HFF-Myc (cell line): ENCODE measurements around the gene LAMC2.

Experiments
- DNase-seq: peaks from one replicate; pipeline ENCODE4 v3.0.0-alpha.2; 2011; ENCODE audit warnings: low read depth; ENCODE audit errors: extremely low read depth
- H3K4me3 ChIP-seq: replicated peaks from 2 replicates; pipeline ENCODE4 v1.5.1; 2011; ENCODE audit warnings: low read depth, mild to moderate bottlenecking, control low read depth, low read length
- TF ChIP-seq, protein P1 (sequence below): IDR thresholded peaks from 2 replicates; pipeline ENCODE4 v1.5.1; 2012; ENCODE audit warnings: mild to moderate bottlenecking, low read depth, low read length, control low read depth; ENCODE audit errors: missing control alignments

The LAMC2 gene

DNA sequence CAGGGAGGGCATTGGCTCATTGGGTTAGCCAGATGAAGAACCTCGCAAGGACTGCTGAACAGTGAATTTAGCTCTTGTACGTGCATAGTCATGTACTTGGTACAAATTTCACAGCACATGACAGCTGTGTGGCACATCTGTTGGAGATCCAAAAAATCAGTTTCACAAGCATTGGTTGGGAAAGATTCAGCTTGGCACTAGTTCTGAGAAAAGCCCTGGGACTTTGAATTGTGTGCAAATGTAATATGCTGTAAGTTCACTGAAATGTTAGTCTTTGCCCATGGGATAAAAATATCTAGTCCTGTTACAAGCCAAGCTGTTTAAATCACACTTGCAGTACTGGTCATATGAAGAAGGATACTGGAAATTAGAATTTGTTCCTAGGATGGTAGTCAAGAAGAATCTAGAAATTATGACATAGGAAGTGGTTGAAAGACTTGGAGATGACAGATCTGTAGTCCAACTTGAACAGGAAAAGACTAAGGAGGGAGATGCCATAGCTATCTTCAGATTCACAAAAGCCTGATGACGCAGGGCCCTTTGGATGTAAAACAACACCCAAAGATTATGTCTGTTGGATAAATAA is 19.2 kb downstream of the LAMC2 start:
- TF ChIP-seq, protein P1, sequence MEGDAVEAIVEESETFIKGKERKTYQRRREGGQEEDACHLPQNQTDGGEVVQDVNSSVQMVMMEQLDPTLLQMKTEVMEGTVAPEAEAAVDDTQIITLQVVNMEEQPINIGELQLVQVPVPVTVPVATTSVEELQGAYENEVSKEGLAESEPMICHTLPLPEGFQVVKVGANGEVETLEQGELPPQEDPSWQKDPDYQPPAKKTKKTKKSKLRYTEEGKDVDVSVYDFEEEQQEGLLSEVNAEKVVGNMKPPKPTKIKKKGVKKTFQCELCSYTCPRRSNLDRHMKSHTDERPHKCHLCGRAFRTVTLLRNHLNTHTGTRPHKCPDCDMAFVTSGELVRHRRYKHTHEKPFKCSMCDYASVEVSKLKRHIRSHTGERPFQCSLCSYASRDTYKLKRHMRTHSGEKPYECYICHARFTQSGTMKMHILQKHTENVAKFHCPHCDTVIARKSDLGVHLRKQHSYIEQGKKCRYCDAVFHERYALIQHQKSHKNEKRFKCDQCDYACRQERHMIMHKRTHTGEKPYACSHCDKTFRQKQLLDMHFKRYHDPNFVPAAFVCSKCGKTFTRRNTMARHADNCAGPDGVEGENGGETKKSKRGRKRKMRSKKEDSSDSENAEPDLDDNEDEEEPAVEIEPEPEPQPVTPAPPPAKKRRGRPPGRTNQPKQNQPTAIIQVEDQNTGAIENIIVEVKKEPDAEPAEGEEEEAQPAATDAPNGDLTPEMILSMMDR: no peak
- DNase-seq: no peak
- no peak overlapping the region for H3K4me3 ChIP-seq

DNA sequence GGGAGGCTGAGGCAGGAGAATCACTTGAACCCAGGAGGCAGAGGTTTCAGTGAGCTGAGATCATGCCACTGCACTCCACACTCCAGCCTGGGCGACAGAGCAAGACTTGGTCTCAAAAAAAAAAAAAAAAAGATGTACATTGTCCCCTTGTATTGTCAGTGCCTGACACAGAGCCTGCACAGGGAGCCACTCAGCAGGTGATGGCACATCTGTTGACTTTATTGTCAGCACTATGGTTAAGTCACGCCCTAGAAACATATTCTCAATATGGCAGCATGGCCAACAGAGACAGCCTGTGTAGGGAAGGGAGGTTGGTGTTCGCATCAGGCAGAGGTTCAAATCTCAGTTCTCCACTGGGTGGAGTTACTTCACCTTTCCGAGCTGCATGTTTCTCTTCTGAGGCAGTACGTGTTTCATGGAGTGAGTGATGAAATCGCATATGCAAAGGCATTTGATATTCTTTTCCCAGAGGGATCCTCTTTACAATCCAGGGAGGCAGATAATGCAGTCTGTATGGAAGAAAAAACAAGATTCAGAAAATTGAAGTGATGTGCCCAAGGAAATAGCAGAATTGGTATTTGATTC is 20.6 kb downstream of the LAMC2 start:
- TF ChIP-seq, protein P1: no peak
- no peak for DNase-seq
- H3K4me3 ChIP-seq: no peak overlapping the region

DNA sequence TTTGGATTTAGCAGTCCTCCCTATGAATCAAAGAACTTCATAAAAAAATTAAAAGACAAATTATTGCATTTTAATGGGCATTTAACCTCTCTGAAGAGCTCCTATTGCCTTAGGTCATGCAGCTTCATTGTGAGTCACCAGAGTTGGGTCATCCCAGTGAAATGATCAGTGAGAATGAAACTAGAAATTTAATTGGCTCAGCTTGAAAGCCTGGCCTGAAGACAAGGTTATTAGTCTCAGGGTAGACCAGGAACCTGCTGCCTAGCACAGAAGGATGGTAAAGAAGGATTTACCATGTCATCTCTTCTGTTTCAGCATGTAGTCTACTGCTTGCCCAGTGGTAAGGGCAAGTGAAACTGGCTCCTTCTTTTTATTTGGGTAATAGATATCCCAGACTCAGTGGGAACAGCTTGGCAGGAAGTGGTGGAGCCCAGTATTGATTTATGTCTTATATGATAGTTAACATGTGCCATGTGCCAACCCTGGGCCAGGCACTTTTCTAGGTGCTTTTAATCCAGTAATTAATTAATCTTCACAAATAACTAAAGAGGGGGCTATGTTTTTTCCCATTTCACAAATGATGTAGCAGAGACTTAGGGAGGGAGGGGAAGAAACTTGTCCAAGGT is 23.6 kb downstream of the LAMC2 start:
- H3K4me3 ChIP-seq: no peak overlapping the region
- TF ChIP-seq, protein P1: no peak
- DNase-seq: peak; percentile 62

- H3K4me3 ChIP-seq: no peak overlapping the region
- TF ChIP-seq, protein P1: no peak
- no peak for DNase-seq
Observed at GRCh38 chr1:183210681-183211080, 24.6 kb downstream of the LAMC2 start.

DNA sequence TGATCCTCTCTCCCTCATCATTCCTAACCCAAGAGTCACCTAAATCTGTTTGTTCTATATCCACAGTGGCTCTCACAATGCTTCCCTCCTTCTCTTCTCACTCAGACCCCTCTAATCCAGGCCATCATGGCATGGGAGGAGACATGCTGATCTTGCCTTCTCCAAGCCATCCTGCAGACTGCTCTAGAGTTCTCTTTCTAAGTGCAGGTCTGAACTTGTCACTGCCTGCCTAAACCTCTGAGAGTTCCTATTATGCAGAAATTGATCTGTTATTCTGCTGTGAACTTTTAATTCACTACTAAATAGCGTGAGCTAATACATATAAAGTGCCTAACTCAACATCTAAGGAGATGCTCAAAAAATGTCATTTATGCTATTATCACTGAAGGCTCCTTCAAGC is 26.8 kb downstream of the LAMC2 start:
- no peak overlapping the region for H3K4me3 ChIP-seq
- DNase-seq: no peak
- TF ChIP-seq, protein P1: no peak

DNA sequence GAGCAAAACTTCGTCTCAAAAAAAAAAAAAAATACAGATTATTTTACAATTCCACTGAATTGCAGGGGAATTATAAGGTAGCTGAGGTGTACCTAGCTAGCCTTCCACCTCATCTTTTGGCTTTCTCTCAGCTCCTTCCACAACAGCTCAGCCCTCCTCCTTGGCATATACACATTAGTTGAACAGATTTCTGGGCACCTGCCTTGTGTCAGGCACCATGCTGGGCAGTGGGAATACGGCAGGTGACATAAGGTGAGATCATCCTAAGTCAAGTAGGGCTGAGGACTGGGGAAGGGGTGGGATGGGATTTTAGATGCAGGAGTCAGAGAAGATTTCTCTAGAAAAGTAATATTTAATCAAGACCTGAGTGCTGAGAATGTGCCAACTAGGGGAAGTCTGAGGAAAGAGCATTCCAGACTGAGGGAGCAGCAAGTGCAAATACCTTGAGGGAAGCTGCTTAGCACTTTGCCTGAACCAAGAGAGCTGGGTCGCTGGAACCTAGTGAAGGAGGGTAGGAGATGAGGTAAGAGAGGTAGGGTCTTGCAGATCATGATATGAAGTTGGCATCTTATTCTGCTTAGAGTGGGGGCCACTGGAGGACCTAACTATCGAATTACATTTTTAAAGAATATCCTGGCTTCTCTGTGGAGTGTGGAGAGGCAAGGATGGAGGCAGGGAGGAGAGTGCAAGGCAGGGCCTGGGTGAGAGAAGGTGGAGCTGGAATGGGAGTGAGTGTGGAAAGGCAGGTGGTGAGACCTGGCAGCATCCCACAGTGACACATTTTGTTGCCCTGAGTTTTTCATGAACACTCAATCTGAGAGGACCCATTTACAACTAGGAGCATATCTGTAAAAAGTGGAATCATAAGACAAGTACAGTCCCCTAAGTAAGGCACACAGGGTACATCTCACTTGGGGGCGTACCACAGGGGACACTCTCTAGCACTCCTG is 28.2 kb downstream of the LAMC2 start:
- no peak overlapping the region for H3K4me3 ChIP-seq
- DNase-seq: no peak
- TF ChIP-seq, protein P1: no peak
